K562 treated with DMSO at 1 percent for 4 hours (cell line): Measurements from ENCODE around the gene AMBP. TPM values are rescaled to one million over a fixed set of nuclear protein-coding genes. Genes with fewer than 3 reads are reported as not detected.

ENCODE experiments used
- total RNA-seq: library from RNA; unstranded; fragments of 300-600 nt; gene quantifications from 2 replicates; pipeline ENCODE4 v1.2.3, GENCODE V29; 2022; ENCODE audit not compliant: insufficient read depth

AMBP gene
- total RNA-seq = not detected in 2 replicates

GRCh38 chr9:114078021-114078780, at the start of gene AMBP:
Gene AMBP, minus strand, starts transcription at chr9:114078300. Its CDS starts 91 bp downstream, at chr9:114078209.

DNA sequence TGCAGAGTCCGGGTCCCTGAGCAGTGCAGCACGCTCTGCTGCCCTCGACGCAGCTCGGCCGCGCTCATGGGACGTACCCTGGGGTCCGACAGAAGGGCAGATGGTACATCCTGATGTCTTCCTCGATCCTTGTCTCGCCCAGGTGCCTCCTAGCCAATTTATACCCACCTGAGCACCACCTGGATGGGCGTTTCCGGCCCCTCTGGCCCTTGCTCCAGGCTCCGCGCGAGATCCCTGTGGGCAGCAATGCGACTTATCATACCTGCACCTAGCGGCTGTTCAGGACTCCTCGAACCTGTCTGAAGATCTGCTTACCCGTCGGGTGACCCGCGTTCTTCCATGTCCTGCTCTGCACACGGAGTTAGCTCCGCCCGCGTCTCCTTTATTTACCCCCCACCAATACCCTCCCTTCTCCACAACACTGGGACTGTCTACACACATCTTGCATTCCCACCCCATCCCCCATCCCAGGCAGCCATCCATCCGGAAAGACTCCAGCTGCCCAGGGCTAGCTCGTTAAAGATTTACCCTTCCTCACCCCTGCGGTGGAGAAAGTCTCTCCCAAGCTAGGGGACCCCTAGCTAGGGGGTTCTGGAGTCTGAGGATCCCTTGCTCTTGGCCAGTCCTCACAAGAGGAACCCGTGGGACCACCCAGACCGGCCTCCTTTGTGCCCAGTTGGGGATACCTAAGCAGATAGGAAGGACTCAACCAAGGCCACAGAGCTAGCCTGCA, 21.0 kb upstream of the AMBP start, which contains the start of gene KIF12:
Gene KIF12, minus strand, starts transcription at position 357 of the 733 bp plus-strand sequence. Its CDS starts 16 bp downstream, at position 341.

Other genes starting within 250 kb of the AMBP start
- gene ZNF618, start 202.0 kb downstream of the AMBP start, total RNA-seq = 6.4 and 6.7 TPM in 2 replicates
- not detected in 2 replicates for gene KIF12, start 21.0 kb upstream of the AMBP start, total RNA-seq
- not detected in 2 replicates for gene COL27A1, start 77.2 kb upstream of the AMBP start, total RNA-seq
- not detected in 2 replicates for gene ORM1, start 244.8 kb upstream of the AMBP start, total RNA-seq